ENCODE measurements around the gene PRKCH. TPM values are rescaled to one million over a fixed set of nuclear protein-coding genes. Genes with fewer than 3 reads are reported as not detected.
A peak's percentile ranks its signal among the peaks of the same experiment; 100 is the strongest.

PRKCH gene
- total and polyA plus RNA-seq, 2 of the 13 experiments (the other 11 are each of a cell fraction or from before 2014, with no cell fraction given), result 0.48 to 1.3 TPM

DNA sequence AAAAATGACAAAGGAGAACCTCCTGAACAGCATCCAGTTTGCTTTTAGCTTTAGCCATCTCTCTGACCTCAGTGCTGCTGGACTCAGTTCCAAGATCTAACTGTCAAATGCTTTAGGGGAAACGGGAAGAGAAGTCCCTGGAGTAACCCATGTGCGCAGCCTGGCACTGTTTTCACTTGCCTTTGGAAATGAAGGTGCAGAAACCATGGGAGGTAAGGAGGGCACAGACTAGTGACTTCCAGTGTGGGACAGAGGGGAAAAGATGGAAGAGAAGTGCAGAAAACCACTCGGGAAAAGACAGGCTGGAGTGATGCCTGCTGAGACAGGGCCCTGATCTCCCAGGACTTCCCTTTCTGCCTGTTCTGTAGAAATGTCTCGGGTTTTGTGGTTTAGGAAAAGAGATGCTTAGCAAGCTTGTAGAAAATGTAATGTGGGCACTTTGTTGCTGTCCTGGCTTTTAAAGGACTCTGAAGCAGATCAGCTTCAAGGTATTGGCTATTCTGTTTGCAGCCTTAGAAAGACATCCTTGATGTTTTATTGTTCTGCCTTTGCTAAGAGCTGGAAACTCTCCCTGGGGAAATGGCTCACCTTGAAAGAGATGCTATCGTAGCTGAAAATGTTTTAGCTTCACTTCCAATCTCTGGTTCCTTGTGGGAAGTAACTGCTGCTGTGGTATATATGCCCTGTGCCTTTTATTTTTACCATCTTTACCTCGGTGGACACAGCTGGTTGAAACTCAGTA, 249.3 kb downstream of the PRKCH start:
- whole genome bisulfite sequencing (ENCODE audit: low lambda C conversion rate), result 57% methylated on average over 6 of the region's 6 CpGs
- Histone ChIP-seq H3K9ac (ENCODE audit: insufficient read depth, low read depth, low read length) (no peak overlapping the region), H3K4me1 (ENCODE audit: insufficient read depth, low read length) (peaks cover 71% of the 10 kb centered on the region), H3K36me3 (replicated peaks in 1 of 2; ENCODE audit: control insufficient read depth in 1 of 2, insufficient read depth in 2 of 2, low read length in 2 of 2) (no peaks in the 10 kb centered on the region), H3K27me3 (ENCODE audit: control insufficient read depth in 1 of 2, insufficient read depth in 2 of 2, low read length in 2 of 2) (no peaks in the 10 kb centered on the region), H3K4me2 (ENCODE audit: low read depth, low read length) (peak overlapping the region; percentile 38; the same call in 1 of the 2 replicates), H3K79me2 (ENCODE audit: insufficient read depth, low read length) (no peaks in the 10 kb centered on the region), H4K20me1 (ENCODE audit: insufficient read depth, low read length) (no peaks in the 10 kb centered on the region), H2AFZ (ENCODE audit: low read length) (peak overlapping the region; percentile 39), H3K9me3 (ENCODE audit: low read length) (no peaks in the 10 kb centered on the region), H3K27ac (ENCODE audit: extremely low read length, insufficient read depth, low read length) (no peak overlapping the region), H3K4me3 (replicated peaks in 1 of 3; ENCODE audit: insufficient read depth in 1 of 3, low read depth in 2 of 3, low read length in 3 of 3) (no peak overlapping the region)
- DNase-seq (ENCODE audit: low spot score) (no peak), ATAC-seq (no peak), FAIRE-seq (no peak)
- ChIA-PET POLR2A (interaction anchor here (0.8 to 3.2 kb wide), 5 partner anchors 9 to 191 kb away, joined by 3 to 17 read pairs (median 6); partner anchors contain the start of gene SNAPC1), CTCF (ENCODE audit: low intra/inter-chr PET ratio, low total read pairs) (no interaction called here)
- in situ Hi-C loops (cut with HindIII; ENCODE audit: extremely low pct_ligation_motif_present, low pct_unique_long_range_greater_than_20kb) (no loop called here), intact Hi-C loops (cut with micrococcal nuclease; ENCODE audit: unreplicated experiment) (no loop called here)
- BruUV-seq (replicated peaks), result no TSS peak
- TF ChIP-seq MAF1 (CRISPR knock-in tag; IDR thresholded peaks at IDR 0.05; ENCODE audit: borderline replicate concordance) (no peak), MBD4 (IDR thresholded peaks at IDR 0.05; ENCODE audit: borderline replicate concordance, low read length) (no peak), ZSCAN30 (CRISPR knock-in tag; IDR thresholded peaks at IDR 0.05) (no peak), KLF11 (CRISPR knock-in tag; IDR thresholded peaks at IDR 0.05) (no peak), RXRB (CRISPR knock-in tag; IDR thresholded peaks at IDR 0.05; ENCODE audit: borderline replicate concordance) (no peak), FOXK1 (CRISPR knock-in tag; IDR thresholded peaks at IDR 0.05; ENCODE audit: borderline replicate concordance, low read depth) (no peak), IKZF4 (CRISPR knock-in tag; IDR thresholded peaks at IDR 0.05; ENCODE audit: borderline replicate concordance, low read depth, not compliant biosample characterization) (no peak)
- TF ChIP-seq, protein P1, sequence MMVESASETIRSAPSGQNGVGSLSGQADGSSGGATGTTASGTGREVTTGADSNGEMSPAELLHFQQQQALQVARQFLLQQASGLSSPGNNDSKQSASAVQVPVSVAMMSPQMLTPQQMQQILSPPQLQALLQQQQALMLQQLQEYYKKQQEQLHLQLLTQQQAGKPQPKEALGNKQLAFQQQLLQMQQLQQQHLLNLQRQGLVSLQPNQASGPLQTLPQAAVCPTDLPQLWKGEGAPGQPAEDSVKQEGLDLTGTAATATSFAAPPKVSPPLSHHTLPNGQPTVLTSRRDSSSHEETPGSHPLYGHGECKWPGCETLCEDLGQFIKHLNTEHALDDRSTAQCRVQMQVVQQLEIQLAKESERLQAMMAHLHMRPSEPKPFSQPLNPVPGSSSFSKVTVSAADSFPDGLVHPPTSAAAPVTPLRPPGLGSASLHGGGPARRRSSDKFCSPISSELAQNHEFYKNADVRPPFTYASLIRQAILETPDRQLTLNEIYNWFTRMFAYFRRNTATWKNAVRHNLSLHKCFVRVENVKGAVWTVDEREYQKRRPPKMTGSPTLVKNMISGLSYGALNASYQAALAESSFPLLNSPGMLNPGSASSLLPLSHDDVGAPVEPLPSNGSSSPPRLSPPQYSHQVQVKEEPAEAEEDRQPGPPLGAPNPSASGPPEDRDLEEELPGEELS (CRISPR knock-in tag; IDR thresholded peaks at IDR 0.05), result no peak
